ENCODE measurements around the gene SEC14L5. TPM values are rescaled to one million over a fixed set of nuclear protein-coding genes. Genes with fewer than 3 reads are reported as not detected.
"Not testable (repeated sequence)": the region's sequence is repeated elsewhere in the genome, so short reads cannot be mapped to it uniquely, and the experiment has no call there.

SEC14L5 gene
- total and polyA plus RNA-seq, 5 donors: 0.57 to 3.8 (median 1.4) TPM

- intact Hi-C loops (cut with DNase I): no loop called here
- H3K4me1 ChIP-seq (ENCODE audit: control insufficient read depth, insufficient read depth, low read length): no peaks in the 10 kb centered on the region
- no peak for ATAC-seq
- H3K27ac ChIP-seq (ENCODE audit: low read length): no peak overlapping the region
- no peaks in the 10 kb centered on the region for H3K9me3 ChIP-seq (ENCODE audit: control insufficient read depth, low read length)
- H3K4me3 ChIP-seq (ENCODE audit: low read length): no peak overlapping the region
- WGBS: 50% methylated on average over 13 of the region's 13 CpGs
- DNase-seq: no peak
- H3K27me3 ChIP-seq (ENCODE audit: control insufficient read depth, insufficient read depth): no peaks in the 10 kb centered on the region
These were observed 39.3 kb upstream of the SEC14L5 start for GRCh38 chr16:4918781-4919251.

GRCh38 chr16:4920826-4921225 is 37.3 kb upstream of the SEC14L5 start:
- intact Hi-C loops (cut with DNase I): no loop called here

GRCh38 chr16:4922721-4923342 is 35.3 kb upstream of the SEC14L5 start:
- no peak for DNase-seq
- H3K27me3 ChIP-seq (ENCODE audit: control insufficient read depth, insufficient read depth): no peaks in the 10 kb centered on the region
- no peak overlapping the region for H3K27ac ChIP-seq (ENCODE audit: low read length)
- no peak for ATAC-seq
- intact Hi-C loops (cut with DNase I): no loop called here
- H3K4me1 ChIP-seq (ENCODE audit: control insufficient read depth, insufficient read depth, low read length): no peaks in the 10 kb centered on the region
- WGBS: 77% methylated on average over 18 of the region's 18 CpGs
- H3K4me3 ChIP-seq (ENCODE audit: low read length): no peak overlapping the region
- H3K9me3 ChIP-seq (ENCODE audit: control insufficient read depth, low read length): no peaks in the 10 kb centered on the region

More at GRCh38 chr16:4920826-4921225, 37.3 kb upstream of the SEC14L5 start:
- WGBS: 85% methylated on average over 5 of the region's 5 CpGs
- Histone ChIP-seq H3K4me3 (ENCODE audit: low read length) (no peak overlapping the region), H3K27me3 (ENCODE audit: control insufficient read depth, insufficient read depth) (no peaks in the 10 kb centered on the region), H3K4me1 (ENCODE audit: control insufficient read depth, insufficient read depth, low read length) (no peaks in the 10 kb centered on the region), H3K27ac (ENCODE audit: low read length) (no peak overlapping the region), H3K9me3 (ENCODE audit: control insufficient read depth, low read length) (no peaks in the 10 kb centered on the region)
- no peak for ATAC-seq
- DNase-seq: no peak

- no peak overlapping the region for H3K4me3 ChIP-seq (ENCODE audit: low read length)
- H3K27ac ChIP-seq (ENCODE audit: low read length): no peak overlapping the region
- 77% methylated on average over 6 of the region's 6 CpGs for WGBS
- intact Hi-C loops (cut with DNase I): no loop called here
- DNase-seq (no peak), ATAC-seq (no peak)
- no peaks in the 10 kb centered on the region for H3K4me1 ChIP-seq (ENCODE audit: control insufficient read depth, insufficient read depth, low read length)
- H3K27me3 ChIP-seq (ENCODE audit: control insufficient read depth, insufficient read depth): no peaks in the 10 kb centered on the region
- H3K9me3 ChIP-seq (ENCODE audit: control insufficient read depth, low read length): no peaks in the 10 kb centered on the region
These were observed 34.3 kb upstream of the SEC14L5 start for GRCh38 chr16:4923853-4924252.

- Histone ChIP-seq H3K4me3 (ENCODE audit: low read length) (no peak overlapping the region), H3K27ac (ENCODE audit: low read length) (no peak overlapping the region), H3K27me3 (ENCODE audit: control insufficient read depth, insufficient read depth) (no peaks in the 10 kb centered on the region), H3K9me3 (ENCODE audit: control insufficient read depth, low read length) (no peaks in the 10 kb centered on the region), H3K4me1 (ENCODE audit: control insufficient read depth, insufficient read depth, low read length) (no peaks in the 10 kb centered on the region)
- DNase-seq (no peak), ATAC-seq (peak; percentile 28 to 31)
- 43% methylated on average over 12 of the region's 12 CpGs for WGBS
- intact Hi-C loops (cut with DNase I): no loop called here
These were observed 33.4 kb upstream of the SEC14L5 start for GRCh38 chr16:4924593-4925292.

GRCh38 chr16:4925293-4925607 is 32.9 kb upstream of the SEC14L5 start:
- intact Hi-C loops (cut with DNase I): no loop called here
- no peak overlapping the region for H3K27ac ChIP-seq (ENCODE audit: low read length)

GRCh38 chr16:4925791-4926190 is 32.3 kb upstream of the SEC14L5 start:
- whole genome bisulfite sequencing: 93% methylated on average over 5 of the region's 5 CpGs
- no peaks in the 10 kb centered on the region for H3K27me3 ChIP-seq (ENCODE audit: control insufficient read depth, insufficient read depth)
- DNase-seq (no peak), ATAC-seq (no peak)
- H3K4me1 ChIP-seq (ENCODE audit: control insufficient read depth, insufficient read depth, low read length): no peaks in the 10 kb centered on the region
- no peak overlapping the region for H3K27ac ChIP-seq (ENCODE audit: low read length)
- H3K4me3 ChIP-seq (ENCODE audit: low read length): no peak overlapping the region
- intact Hi-C loops (cut with DNase I): no loop called here
- no peaks in the 10 kb centered on the region for H3K9me3 ChIP-seq (ENCODE audit: control insufficient read depth, low read length)

More at GRCh38 chr16:4925293-4925607, 32.9 kb upstream of the SEC14L5 start:
- DNase-seq (no peak), ATAC-seq (no peak)
- no peak overlapping the region for H3K4me3 ChIP-seq (ENCODE audit: low read length)
- H3K4me1 ChIP-seq (ENCODE audit: control insufficient read depth, insufficient read depth, low read length): no peaks in the 10 kb centered on the region
- no peaks in the 10 kb centered on the region for H3K9me3 ChIP-seq (ENCODE audit: control insufficient read depth, low read length)
- 79% methylated on average over 5 of the region's 5 CpGs for WGBS
- no peaks in the 10 kb centered on the region for H3K27me3 ChIP-seq (ENCODE audit: control insufficient read depth, insufficient read depth)

GRCh38 chr16:4926928-4927327 is 31.2 kb upstream of the SEC14L5 start:
- no peak for DNase-seq
- no peaks in the 10 kb centered on the region for H3K27me3 ChIP-seq (ENCODE audit: control insufficient read depth, insufficient read depth)
- no peak overlapping the region for H3K27ac ChIP-seq (ENCODE audit: low read length)
- intact Hi-C loops (cut with DNase I): no loop called here
- 96% methylated on average over 2 of the region's 2 CpGs for WGBS
- no peaks in the 10 kb centered on the region for H3K9me3 ChIP-seq (ENCODE audit: control insufficient read depth, low read length)
- no peak overlapping the region for H3K4me3 ChIP-seq (ENCODE audit: low read length)
- no peaks in the 10 kb centered on the region for H3K4me1 ChIP-seq (ENCODE audit: control insufficient read depth, insufficient read depth, low read length)
- no peak for ATAC-seq

GRCh38 chr16:4927661-4928060 is 30.5 kb upstream of the SEC14L5 start:
- no peak for ATAC-seq
- WGBS: 72% methylated on average over 2 of the region's 2 CpGs

GRCh38 chr16:4928227-4928626 is 29.9 kb upstream of the SEC14L5 start:
- no peaks in the 10 kb centered on the region for H3K9me3 ChIP-seq (ENCODE audit: control insufficient read depth, low read length)
- DNase-seq (peak in 1 of 3 donors; percentile 55), ATAC-seq (peak; percentile 46 to 56)
- H3K27ac ChIP-seq (ENCODE audit: low read length): no peak overlapping the region
- H3K4me1 ChIP-seq (ENCODE audit: control insufficient read depth, insufficient read depth, low read length): no peaks in the 10 kb centered on the region
- no peaks in the 10 kb centered on the region for H3K27me3 ChIP-seq (ENCODE audit: control insufficient read depth, insufficient read depth)
- intact Hi-C loops (cut with DNase I): no loop called here
- no peak overlapping the region for H3K4me3 ChIP-seq (ENCODE audit: low read length)
- 83% methylated on average over 6 of the region's 6 CpGs for WGBS

More at GRCh38 chr16:4927661-4928060, 30.5 kb upstream of the SEC14L5 start:
- no peak for DNase-seq
- Histone ChIP-seq H3K4me1 (ENCODE audit: control insufficient read depth, insufficient read depth, low read length) (no peaks in the 10 kb centered on the region), H3K9me3 (ENCODE audit: control insufficient read depth, low read length) (no peaks in the 10 kb centered on the region), H3K27me3 (ENCODE audit: control insufficient read depth, insufficient read depth) (no peaks in the 10 kb centered on the region), H3K4me3 (ENCODE audit: low read length) (no peak overlapping the region), H3K27ac (ENCODE audit: low read length) (no peak overlapping the region)
- intact Hi-C loops (cut with DNase I): no loop called here

- H3K27ac ChIP-seq (ENCODE audit: low read length); H3K9me3 ChIP-seq (ENCODE audit: control insufficient read depth, low read length); DNase-seq; H3K4me1 ChIP-seq (ENCODE audit: control insufficient read depth, insufficient read depth, low read length); H3K27me3 ChIP-seq (ENCODE audit: control insufficient read depth, insufficient read depth); H3K4me3 ChIP-seq (ENCODE audit: low read length); ATAC-seq: not testable (repeated sequence)
- whole genome bisulfite sequencing: 94% methylated on average over 4 of the region's 4 CpGs
- intact Hi-C loops (cut with DNase I): loop anchor here in 1 of 4 donors (10.0 kb wide), 1 partner anchor 45 kb away; no protein-coding TSS in a partner anchor
These were observed 28.5 kb upstream of the SEC14L5 start for GRCh38 chr16:4929619-4930018.
